Fibroblast of skin of left quadriceps (primary cell): Measurements from ENCODE around the gene LIN7B.

Experiments
- DNase-seq, 2 experiments: peaks; one replicate each; pipeline ENCODE4 v3.0.0-alpha.2; 2013; ENCODE audit warnings: low read depth in 2 of 2

Gene LIN7B

DNA sequence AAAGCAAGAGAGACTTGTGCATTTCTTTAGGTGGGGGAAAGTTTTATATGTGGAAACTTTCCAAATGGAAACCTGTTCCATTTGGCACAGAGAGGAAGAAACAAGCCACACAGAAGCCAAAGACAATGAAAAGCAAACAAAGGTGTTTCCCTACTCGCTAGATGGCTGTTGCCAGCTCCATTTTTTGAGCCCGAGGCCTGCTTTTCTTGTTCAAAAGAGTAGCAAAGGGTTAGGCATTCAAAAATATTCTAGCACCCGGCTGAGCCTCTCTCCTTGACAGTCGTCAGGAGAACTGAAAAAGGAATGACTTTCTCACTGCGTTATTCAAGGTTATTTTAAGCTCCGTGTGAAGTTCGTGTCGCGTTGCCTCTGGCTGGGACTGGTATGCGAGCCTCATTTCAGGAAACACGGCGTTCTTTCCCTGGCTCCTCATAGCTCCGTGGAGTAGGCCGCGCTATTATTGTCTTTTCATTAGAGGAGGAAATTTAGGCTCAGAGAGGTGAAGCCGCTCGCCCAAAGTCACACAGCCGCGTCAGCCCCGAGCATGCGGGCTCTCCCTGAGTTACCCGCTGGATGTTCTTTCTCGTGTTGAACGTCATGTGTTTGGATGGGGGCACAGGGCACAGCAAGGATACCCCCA, 51.1 kb downstream of the LIN7B start:
- no peak for DNase-seq

DNA sequence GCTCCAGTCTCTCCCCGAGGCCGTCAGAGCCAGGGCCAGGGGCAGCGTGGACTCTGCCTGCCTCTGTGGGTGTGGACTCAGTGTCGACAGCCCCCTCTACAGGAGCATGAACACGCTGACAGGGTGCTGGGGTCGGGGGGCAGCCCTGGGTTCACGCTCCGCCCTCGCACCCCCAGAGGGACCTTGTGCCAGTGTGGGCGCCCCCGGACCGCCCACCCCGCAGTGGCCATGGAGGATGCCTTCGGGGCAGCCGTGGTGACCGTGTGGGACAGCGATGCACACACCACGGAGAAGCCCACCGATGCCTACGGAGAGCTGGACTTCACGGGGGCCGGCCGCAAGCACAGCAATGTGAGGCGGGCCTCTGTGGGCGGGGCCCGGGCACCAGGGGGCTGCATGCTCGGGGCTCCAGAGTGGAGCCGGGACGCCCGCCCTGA, 51.7 kb downstream of the LIN7B start:
- no peak for DNase-seq

DNA sequence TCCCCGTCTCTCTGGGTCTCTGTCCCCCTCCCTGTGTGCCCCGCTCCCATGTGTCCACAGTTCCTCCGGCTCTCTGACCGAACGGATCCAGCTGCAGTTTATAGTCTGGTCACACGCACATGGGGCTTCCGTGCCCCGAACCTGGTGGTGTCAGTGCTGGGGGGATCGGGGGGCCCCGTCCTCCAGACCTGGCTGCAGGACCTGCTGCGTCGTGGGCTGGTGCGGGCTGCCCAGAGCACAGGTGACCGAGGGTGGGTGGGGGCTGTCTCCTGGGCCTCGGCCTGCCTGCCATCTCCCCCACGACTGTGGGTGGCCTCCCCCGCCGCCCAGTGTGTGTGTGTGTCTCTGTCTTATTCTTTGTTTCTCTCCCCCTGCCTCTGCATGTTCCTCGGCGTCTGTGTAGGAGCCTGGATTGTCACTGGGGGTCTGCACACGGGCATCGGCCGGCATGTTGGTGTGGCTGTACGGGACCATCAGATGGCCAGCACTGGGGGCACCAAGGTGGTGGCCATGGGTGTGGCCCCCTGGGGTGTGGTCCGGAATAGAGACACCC, 53.8 kb downstream of the LIN7B start:
- no peak for DNase-seq
